NCI-H748 (cell line): ENCODE measurements around the gene CCDC30.
"Not testable (repeated sequence)": the region's sequence is repeated elsewhere in the genome, so short reads cannot be mapped to it uniquely, and the experiment has no call there.

Experiments used
- DNase-seq: peaks from one replicate; lab custom pipeline; 2025; ENCODE audit not compliant: unreplicated experiment; lab: John Stamatoyannopoulos, UW

The CCDC30 gene

DNA sequence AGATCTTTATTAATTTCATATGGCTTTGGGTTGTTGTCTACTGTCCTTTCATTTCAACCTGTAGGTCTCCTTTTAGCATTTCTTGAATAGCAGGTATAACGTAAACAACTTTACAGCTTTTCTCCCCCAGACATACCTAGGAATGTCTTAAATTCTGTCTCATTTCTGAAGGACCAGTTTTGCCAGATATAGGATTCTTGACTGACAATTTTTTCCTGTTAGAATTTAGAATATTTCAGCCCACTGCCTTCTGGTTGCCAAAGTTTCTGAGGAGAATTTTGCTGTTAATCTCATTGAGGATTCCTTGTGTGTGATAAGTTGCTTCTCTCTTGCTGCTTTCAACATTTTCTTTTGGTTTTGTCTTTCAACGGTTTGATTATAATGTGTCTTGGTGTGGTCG is 60.1 kb downstream of the CCDC30 start:
- DNase-seq, result no peak

DNA sequence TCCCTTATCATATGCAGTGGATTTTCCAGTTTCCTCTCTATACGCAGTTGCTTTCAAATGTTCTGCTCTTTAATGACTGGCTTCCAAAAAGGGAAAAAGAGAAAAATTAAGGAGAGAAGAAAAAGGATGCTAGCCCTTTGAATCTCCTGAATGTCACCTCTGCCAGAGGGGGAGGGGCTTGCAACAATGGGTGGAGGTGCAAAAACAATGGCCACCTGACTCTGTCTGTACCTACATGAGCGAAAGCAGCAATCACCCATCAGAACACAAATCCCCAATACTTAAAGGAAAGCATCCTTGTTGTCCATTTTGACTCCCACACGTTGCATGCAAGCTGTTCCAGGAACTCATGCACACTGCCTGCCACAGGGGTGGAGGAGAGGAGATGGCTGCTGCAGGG is 61.2 kb downstream of the CCDC30 start:
- no peak for DNase-seq

GRCh38 chr1:42529724-42530181 is 66.7 kb downstream of the CCDC30 start:
- DNase-seq, result no peak

GRCh38 chr1:42531043-42531442 is 68.0 kb downstream of the CCDC30 start:
- no peak for DNase-seq

DNA sequence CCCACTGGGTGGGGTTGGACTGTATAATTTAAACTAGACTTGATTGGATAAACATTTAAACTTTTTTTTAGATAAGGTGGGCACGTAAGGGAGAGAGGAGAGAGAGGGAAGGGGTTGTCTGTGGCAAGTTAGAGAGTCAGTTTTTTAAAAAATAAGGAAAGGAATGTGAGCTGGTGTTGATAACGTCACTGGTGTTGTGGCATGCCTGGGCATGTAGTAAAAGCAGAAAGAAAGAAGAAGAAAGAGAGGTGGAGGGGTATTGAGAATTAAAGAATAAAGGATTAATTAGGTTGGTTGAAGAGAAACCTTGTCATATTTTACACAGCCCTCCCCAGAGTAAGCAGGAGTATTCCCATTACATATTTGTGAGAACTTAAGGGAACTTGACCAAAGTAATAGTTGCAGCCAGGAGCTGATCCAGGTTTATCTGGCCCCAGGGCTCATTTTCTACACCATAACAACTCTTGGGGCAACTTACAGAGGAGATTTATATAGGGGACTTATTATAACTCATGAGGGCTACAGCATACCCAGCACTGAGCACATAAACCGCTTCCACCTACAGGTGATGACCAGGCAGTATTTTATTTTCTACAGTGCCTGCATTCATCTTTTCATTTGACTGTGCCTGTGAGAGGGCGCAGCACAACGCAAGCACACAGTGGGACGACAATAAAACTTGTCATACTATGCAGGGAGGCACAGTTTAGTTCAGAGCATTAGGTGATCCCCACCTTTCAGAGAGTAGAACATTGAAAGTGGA is 70.2 kb downstream of the CCDC30 start:
- no peak for DNase-seq

- no peak for DNase-seq
Measured at GRCh38 chr1:42541104-42541503, 78.0 kb downstream of the CCDC30 start.

- no peak for DNase-seq
Measured at GRCh38 chr1:42551180-42551579, 88.1 kb downstream of the CCDC30 start.

- no peak for DNase-seq
Measured at GRCh38 chr1:42551590-42551989, 88.5 kb downstream of the CCDC30 start.

GRCh38 chr1:42552636-42553035 is 89.5 kb downstream of the CCDC30 start:
- no peak for DNase-seq

- no peak for DNase-seq
Measured at GRCh38 chr1:42557230-42557851, 94.3 kb downstream of the CCDC30 start.

DNA sequence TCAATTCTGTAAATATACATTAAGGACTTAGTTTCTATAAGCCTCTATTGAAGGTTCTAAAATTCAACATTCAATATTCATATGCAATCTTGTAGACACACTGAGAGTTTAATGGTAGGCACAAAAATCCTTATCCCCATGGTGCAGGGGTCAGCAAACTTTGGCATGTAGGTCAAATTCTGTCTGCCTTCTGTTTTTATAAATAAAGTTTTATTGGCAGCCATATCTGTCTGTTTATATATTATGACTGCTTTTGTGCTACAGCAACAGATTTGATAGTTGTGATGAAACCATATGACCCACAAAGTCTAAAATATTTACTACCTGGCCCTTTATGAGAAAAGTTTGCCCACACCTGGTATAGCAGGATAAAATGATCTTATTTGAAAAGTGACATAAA is 104.0 kb downstream of the CCDC30 start:
- no peak for DNase-seq

DNA sequence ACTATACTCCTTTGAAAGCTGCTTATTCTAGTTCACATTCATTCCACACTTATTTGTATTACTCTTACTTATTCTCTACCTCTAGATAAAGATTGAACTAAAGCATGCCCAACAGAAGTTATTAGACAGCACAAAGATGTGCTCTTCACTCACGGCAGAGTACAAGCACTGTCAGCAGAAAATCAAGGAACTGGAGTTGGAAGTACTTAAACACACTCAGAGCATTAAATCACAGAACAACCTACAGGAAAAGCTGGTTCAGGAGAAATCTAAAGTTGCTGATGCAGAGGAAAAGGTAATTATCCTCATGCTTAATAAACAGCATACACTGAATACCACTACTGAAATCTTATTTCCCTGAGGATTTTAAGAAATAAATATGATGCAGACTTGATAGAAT is 113.8 kb downstream of the CCDC30 start:
- DNase-seq, result no peak

DNA sequence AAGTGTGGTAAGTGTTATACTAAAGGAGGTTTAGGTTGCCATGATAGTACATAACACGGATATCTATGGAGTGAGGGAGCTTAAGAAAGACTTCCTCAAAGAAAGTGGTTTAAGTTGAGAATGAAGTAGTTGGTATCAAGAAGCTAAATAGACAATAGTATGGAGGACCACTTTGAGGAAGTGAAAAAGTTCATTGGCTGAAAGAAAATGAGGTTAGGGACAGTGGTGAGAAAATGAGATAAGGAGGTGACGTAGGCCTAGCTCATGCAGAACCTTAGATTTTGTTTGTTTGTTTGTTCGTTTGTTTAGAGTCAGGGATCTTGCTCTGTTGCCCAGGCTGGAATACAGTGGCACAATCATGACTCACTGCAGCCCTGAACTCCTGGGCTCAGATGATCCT is 122.9 kb downstream of the CCDC30 start:
- DNase-seq, result no peak

GRCh38 chr1:42587753-42588152 is 124.7 kb downstream of the CCDC30 start:
- no peak for DNase-seq

GRCh38 chr1:42592811-42593210 is 129.7 kb downstream of the CCDC30 start:
- DNase-seq, result no peak

DNA sequence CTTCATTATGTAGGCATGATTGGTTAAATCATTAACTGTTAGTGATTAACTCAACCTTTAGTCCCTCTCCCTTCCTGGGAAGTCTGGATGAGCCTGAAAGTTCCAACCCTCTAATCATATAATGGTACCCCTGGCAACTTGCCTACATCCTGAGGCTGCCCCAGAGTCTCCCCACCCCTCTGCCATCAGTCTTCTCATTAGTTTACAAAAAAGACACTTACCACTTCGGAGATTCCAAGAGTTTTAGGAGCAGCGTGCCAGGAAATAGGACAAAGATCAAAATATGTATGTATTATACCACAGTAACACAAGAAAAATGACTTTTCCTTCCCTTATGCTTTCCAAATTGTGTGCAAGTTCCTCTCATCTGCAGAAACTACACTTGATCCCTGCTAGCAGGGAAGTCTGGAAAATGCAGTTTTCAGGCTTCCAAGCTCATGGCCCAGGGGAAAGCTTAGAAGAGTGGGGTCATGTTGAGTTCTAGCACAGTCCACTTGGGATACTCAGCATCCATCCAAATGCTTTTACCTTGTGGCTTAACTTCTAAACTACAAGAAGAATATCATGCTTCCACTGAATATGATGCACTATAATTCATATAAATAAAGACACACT is 130.5 kb downstream of the CCDC30 start:
- no peak for DNase-seq

GRCh38 chr1:42601472-42601871 is 138.4 kb downstream of the CCDC30 start:
- no peak for DNase-seq

DNA sequence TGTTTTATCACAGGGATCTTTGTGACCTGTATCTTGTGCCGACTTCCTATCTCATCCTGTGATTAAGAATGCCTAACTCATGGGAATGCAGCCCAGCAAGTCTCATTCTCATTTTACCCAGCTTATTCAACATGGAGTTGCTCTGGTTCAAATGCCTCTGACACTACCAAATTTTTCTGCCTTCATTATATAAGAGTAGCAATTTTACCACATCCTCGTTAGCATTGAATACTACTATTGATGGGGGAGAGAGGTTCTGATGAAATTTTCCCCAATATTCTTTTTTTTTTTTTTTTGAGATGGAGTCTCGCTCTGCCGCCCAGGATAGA is 150.7 kb downstream of the CCDC30 start:
- no peak for DNase-seq

DNA sequence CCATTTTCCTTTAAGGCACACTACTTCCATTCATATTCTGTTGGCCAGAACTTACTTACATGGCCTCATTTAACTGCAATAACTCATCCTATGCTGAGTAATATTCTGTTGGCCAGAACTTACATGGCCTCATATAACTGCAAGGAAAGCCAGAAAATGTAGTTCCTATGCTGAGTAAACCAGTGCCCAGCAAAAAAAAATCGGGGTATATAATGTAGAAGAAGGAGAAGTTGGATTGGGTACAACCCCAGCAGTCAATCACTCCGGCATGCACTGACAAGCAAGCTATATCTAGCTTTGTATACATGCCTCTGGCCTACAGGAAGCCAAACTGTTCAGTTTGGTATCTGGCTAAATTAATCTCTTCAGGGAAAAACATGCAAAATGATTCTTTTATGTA is 155.8 kb downstream of the CCDC30 start:
- no peak for DNase-seq

DNA sequence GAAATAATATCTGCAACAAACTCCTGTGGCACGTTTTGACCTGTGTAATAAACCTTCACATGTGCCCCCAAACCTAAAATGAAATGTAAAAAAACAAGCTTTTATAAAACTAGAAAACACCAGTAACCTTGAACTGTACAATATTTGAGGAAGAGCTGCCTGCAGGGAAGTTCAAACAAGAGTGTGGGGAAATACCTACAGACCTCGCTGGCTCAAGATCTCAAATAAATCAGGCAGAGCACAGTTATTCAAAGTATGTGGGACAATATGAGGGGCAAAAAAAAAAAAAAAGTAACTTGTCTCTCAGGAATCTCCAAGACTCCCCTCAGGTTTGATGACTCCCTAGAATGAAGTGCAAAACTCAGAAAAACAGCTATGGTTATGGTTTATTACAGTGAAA is 157.2 kb downstream of the CCDC30 start:
- no peak for DNase-seq

DNA sequence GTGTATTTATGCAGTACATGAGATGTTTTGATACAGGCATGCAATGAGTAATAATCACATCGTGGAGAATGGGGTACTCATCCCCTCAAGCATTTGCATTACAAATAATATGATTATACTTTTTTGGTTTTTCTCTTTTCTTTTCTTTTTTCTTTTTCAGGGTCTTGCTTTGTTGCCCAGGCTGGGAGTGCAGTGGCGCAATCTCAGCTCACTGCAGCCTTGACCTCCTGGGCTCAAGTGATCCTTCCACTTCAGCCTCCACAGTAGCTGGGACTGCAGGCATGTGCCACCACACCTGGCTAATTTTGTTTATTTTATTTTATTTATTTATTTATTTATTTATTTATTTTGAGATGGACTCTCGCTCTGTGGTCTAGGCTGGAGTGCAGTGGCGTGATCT is 158.1 kb downstream of the CCDC30 start:
- DNase-seq, result not testable (repeated sequence)

DNA sequence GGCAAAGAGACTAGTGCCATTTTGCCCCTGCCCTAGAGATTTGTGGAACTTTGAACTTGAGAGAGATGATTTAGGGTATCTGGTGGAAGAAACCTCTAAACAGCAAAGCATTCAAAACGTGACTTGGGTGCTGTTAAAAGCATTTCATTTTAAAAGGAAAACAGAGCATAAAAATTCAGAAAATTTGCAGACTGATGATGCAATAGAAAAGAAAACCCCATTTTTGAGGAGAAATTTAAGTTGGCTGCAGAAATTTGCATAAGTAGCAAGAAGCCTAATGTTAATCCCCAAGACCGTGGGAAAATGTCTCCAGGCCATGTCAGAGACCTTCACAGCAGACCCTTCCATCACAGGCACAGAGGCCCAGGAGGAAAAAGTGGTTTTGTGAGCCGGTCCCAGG is 164.1 kb downstream of the CCDC30 start:
- DNase-seq, result not testable (repeated sequence)
